Upper lobe of left lung (tissue), 4 donors: Measurements from ENCODE around the gene RHOB.

ENCODE experiments used
- POLR2A ChIP-seq, 4 donors: fragments of 450-650 bp; IDR thresholded peaks; one replicate each; pipeline ENCODE4 v1.5.1; 2016 to 2017; ENCODE audit warnings: antibody characterized with exemption in 4 of 4, mild to moderate bottlenecking in 2 of 4
- TF ChIP-seq, protein P1 (sequence below), 6 experiments: fragments of 450-650 bp in 4 of 6; fragments of 200-600 bp in 2 of 6; sonication (generic) in 2 of 6; IDR thresholded peaks; one replicate each; pipeline ENCODE4 v1.5.1; 2016 to 2019; ENCODE audit warnings: antibody characterized with exemption in 6 of 6

DNA sequence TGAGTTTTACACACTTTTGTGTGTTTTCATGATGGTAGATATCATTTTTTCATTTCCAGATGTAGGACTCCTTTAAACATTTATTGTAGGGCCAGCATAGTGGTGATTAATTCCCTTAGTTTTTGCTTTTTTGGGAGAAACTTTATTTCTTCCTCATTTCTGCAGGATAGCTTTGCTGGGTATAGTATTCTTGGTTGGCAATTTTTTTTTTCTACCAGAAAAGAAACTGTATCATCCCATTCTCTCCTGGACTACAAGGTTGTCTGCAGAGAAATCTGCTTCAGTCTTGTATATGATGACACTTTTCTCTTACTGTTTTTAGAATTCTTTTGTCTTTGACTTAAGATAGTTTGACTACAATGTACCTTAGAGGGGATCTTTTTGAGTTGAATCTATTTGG is 37.8 kb upstream of the RHOB start:
- TF ChIP-seq, protein P1, sequence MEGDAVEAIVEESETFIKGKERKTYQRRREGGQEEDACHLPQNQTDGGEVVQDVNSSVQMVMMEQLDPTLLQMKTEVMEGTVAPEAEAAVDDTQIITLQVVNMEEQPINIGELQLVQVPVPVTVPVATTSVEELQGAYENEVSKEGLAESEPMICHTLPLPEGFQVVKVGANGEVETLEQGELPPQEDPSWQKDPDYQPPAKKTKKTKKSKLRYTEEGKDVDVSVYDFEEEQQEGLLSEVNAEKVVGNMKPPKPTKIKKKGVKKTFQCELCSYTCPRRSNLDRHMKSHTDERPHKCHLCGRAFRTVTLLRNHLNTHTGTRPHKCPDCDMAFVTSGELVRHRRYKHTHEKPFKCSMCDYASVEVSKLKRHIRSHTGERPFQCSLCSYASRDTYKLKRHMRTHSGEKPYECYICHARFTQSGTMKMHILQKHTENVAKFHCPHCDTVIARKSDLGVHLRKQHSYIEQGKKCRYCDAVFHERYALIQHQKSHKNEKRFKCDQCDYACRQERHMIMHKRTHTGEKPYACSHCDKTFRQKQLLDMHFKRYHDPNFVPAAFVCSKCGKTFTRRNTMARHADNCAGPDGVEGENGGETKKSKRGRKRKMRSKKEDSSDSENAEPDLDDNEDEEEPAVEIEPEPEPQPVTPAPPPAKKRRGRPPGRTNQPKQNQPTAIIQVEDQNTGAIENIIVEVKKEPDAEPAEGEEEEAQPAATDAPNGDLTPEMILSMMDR (IDR thresholded peaks at IDR 0.05): no peak
- TF ChIP-seq POLR2A (IDR thresholded peaks at IDR 0.05): no peak
